GM23248 (cell line): ENCODE data around the gene COL6A1. TPM values are rescaled to one million over a fixed set of nuclear protein-coding genes. Genes with fewer than 3 reads are reported as not detected.
A peak's percentile ranks its signal among the peaks of the same experiment; 100 is the strongest.
"Not testable (repeated sequence)": the region's sequence is repeated elsewhere in the genome, so short reads cannot be mapped to it uniquely, and the experiment has no call there.

Experiments used
- DNase-seq: peaks from one replicate; pipeline ENCODE4 v3.0.0-alpha.2; 2015
- H2AFZ ChIP-seq: fragments of 200-600 bp; sonication (generic); 2 replicates; pipeline ENCODE4 v1.6.1; 2016; ENCODE audit warnings: antibody characterized with exemption
- H3F3A ChIP-seq: fragments of 200-600 bp; sonication (generic); 2 replicates; pipeline ENCODE4 v1.6.1; 2016; ENCODE audit warnings: mild to moderate bottlenecking, antibody characterized with exemption, mixed run types; ENCODE audit not compliant: insufficient read depth
- H3K27ac ChIP-seq: fragments of 200-600 bp; sonication (generic); 2 replicates; pipeline ENCODE4 v1.5.1; 2016; ENCODE audit warnings: mild to moderate bottlenecking
- H3K27me3 ChIP-seq: fragments of 200-600 bp; sonication (generic); replicated peaks from 2 replicates; pipeline ENCODE4 v1.6.1; 2016; ENCODE audit warnings: mild to moderate bottlenecking; ENCODE audit not compliant: insufficient read depth
- H3K36me3 ChIP-seq: fragments of 200-600 bp; sonication (generic); 2 replicates; pipeline ENCODE4 v1.6.1; 2016; ENCODE audit warnings: low read depth, mild to moderate bottlenecking
- H3K4me1 ChIP-seq: fragments of 200-600 bp; sonication (generic); 2 replicates; pipeline ENCODE4 v1.6.1; 2016; ENCODE audit warnings: mild to moderate bottlenecking; ENCODE audit not compliant: insufficient read depth
- H3K4me2 ChIP-seq: fragments of 200-600 bp; sonication (generic); one replicate; pipeline ENCODE4 v1.6.1; 2016; ENCODE audit warnings: mild to moderate bottlenecking; ENCODE audit not compliant: unreplicated experiment
- H3K4me3 ChIP-seq: fragments of 200-600 bp; sonication (generic); 2 replicates; pipeline ENCODE4 v1.5.1; 2016; ENCODE audit warnings: mild to moderate bottlenecking
- H3K79me2 ChIP-seq: fragments of 200-600 bp; sonication (generic); 2 replicates; pipeline ENCODE4 v1.6.1; 2016; ENCODE audit warnings: mild to moderate bottlenecking; ENCODE audit not compliant: insufficient read depth
- H3K9ac ChIP-seq: fragments of 200-600 bp; sonication (generic); 2 replicates; pipeline ENCODE4 v1.6.1; 2016; ENCODE audit warnings: mild to moderate bottlenecking
- H3K9me2 ChIP-seq: fragments of 200-600 bp; sonication (generic); 2 replicates; pipeline ENCODE4 v1.6.1; 2016; ENCODE audit warnings: mixed run types, mild to moderate bottlenecking, moderate library complexity; ENCODE audit not compliant: insufficient read depth
- H3K9me3 ChIP-seq: fragments of 200-600 bp; sonication (generic); one replicate; pipeline ENCODE4 v1.6.1; 2017; ENCODE audit warnings: low read depth
- H4K20me1 ChIP-seq: fragments of 200-600 bp; sonication (generic); 2 replicates; pipeline ENCODE4 v1.6.0; 2016; ENCODE audit not compliant: insufficient read depth
- EZH2 ChIP-seq: fragments of 200-600 bp; sonication (generic); IDR thresholded peaks from 2 replicates; pipeline ENCODE4 v1.6.1; 2018; ENCODE audit warnings: antibody characterized with exemption, mild to moderate bottlenecking; ENCODE audit not compliant: insufficient read depth, poor library complexity, severe bottlenecking
- EZH2phosphoT487 ChIP-seq: fragments of 200-600 bp; sonication (generic); IDR thresholded peaks from 2 replicates; pipeline ENCODE4 v1.6.1; 2018; ENCODE audit warnings: antibody characterized with exemption, moderate library complexity, mild to moderate bottlenecking, low read depth; ENCODE audit not compliant: insufficient read depth
- WGBS, 2 experiments: methylation state at CpG; one replicate each; pipeline ENCODE4 v1.1.6; 2015 to 2017; ENCODE audit warnings: low lambda C conversion rate in 2 of 2, low coverage in 1 of 2; ENCODE audit errors: missing lambda C conversion rate in 2 of 2; 5-methylcytosine and 5-hydroxymethylcytosine counted together
- in situ Hi-C: fragments of 300-500 bp; cut with MboI; formaldehyde crosslinking; loops from 2 replicates; pipeline ENCODE4 v1.15.0; 2020
- polyA plus RNA-seq: library from polyadenylated mRNA; unstranded; fragments of >200 nt; fragmentation: Nextera tagmentation; extraction: Ambion mirVana; gene quantifications from 2 replicates; pipeline ENCODE4 v1.2.1, GENCODE V29; 2016
- total RNA-seq: library from RNA; depleted of rRNA; stranded (reverse); fragments of >200 nt; shearing (Covaris generic); gene quantifications from 2 replicates; pipeline ENCODE4 v1.2.3, GENCODE V29; 2014

The COL6A1 gene
- total and polyA plus RNA-seq, 2 experiments from 2014 or later, result 685 to 1,783 TPM

DNA sequence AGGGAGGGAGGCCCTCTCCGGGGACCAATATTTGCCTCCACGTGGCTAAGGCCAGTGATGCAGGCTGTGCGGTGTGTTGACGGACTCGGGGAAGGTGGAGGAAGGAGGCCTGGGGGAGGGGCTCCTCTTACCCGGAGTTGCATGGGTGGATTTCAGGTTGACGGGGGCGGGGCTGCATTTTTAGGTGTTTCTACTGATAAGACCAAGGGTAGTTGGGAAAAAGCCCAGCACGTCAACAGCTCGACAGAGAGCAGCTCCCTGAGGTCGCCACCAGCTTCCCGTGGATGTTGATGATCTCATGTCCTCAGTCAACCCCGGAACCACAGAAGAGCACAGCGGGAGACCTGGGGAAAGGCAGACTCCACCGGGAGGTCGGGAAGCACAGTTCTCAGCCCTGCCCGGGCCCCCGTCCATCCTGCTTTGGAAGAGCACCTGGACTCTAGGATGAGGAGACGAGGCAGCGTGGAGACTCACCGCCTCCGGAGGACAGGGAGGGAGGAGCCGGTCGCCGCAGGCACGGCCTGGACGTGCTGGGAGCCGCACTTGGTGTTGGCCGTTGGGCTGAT is 32.9 kb upstream of the COL6A1 start:
- Histone ChIP-seq H4K20me1 (no peaks in the 10 kb centered on the region), H3K36me3 (no peaks in the 10 kb centered on the region), H3K4me1 (peaks cover 14% of the 10 kb centered on the region), H3K79me2 (no peaks in the 10 kb centered on the region), H3K9ac (no peak overlapping the region), H3K4me2 (no peak overlapping the region), H2AFZ (no peak overlapping the region), H3K27ac (no peak overlapping the region), H3K4me3 (no peak overlapping the region), H3K9me2 (no peaks in the 10 kb centered on the region), H3K27me3 (no peaks in the 10 kb centered on the region), H3F3A (peaks cover 3% of the 10 kb centered on the region; the same call in 1 of the 2 replicates), H3K9me3 (no peaks in the 10 kb centered on the region)
- DNase-seq, result no peak
- TF ChIP-seq EZH2phosphoT487, result no peak
- TF ChIP-seq EZH2, result no peak
- in situ Hi-C loops, result no loop called here
- WGBS, 2 experiments, result 85 to 89% methylated on average over 27 to 29 of the region's 29 CpGs

DNA sequence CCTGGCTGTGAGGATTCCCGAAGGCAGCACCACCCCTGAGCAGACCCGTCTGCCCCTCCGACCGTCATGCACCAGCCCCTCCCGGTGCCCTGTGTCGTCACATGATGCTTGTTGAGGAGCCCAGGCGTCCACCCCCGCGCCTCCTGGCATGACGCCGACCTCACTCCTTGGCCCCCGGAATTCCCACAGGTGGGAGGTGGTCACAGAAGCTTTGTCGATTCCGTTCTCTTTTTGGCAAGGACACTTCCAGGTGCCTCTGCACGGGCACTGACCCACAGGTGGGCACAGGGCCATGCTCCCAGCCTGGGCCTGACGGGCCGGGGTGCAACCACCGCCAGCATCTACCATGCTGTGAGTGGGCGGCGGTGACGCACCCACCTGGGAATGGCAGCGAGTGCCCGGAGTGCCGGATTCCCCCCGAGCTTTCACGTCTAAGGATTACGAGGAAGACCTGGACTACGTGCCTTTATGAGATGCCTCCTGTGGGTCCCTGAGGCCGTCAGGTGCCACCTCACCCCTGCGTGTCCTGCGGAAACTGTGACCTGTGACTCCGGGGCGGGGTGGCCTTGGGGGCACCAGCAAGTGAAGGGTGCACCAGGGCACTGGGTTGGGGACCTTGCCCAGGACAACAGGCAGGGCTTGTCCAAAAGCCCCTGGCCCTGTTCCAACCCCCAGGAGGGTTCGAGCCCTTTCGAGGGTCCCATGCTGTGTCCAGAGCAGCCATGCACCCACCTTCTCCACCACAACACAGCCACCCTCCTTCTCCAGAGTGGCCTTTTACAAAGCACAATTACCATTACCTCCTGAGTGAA is 31.4 kb upstream of the COL6A1 start:
- H3K4me3 ChIP-seq, result peak overlapping the region; percentile 51
- peak; percentile 64 for DNase-seq
- no peaks in the 10 kb centered on the region for H3K79me2 ChIP-seq
- peak overlapping the region; percentile 61 for H3K9ac ChIP-seq
- no peak for TF ChIP-seq EZH2
- TF ChIP-seq EZH2phosphoT487, result no peak
- no peaks in the 10 kb centered on the region for H3K27me3 ChIP-seq
- in situ Hi-C loops, result no loop called here
- H3K36me3 ChIP-seq, result no peaks in the 10 kb centered on the region
- no peaks in the 10 kb centered on the region for H3K9me3 ChIP-seq
- H3K27ac ChIP-seq, result peak overlapping the region; percentile 23; the same call in 1 of the 2 replicates
- H3K4me1 ChIP-seq, result peaks cover 25% of the 10 kb centered on the region
- no peaks in the 10 kb centered on the region for H3K9me2 ChIP-seq
- 15 to 18% methylated on average over 32 to 35 of the region's 35 CpGs for WGBS, 2 experiments
- H3K4me2 ChIP-seq, result peak overlapping the region; percentile 71
- H3F3A ChIP-seq, result peaks cover 8% of the 10 kb centered on the region; the same call in 1 of the 2 replicates
- H2AFZ ChIP-seq, result peak overlapping the region; percentile 54
- no peaks in the 10 kb centered on the region for H4K20me1 ChIP-seq

DNA sequence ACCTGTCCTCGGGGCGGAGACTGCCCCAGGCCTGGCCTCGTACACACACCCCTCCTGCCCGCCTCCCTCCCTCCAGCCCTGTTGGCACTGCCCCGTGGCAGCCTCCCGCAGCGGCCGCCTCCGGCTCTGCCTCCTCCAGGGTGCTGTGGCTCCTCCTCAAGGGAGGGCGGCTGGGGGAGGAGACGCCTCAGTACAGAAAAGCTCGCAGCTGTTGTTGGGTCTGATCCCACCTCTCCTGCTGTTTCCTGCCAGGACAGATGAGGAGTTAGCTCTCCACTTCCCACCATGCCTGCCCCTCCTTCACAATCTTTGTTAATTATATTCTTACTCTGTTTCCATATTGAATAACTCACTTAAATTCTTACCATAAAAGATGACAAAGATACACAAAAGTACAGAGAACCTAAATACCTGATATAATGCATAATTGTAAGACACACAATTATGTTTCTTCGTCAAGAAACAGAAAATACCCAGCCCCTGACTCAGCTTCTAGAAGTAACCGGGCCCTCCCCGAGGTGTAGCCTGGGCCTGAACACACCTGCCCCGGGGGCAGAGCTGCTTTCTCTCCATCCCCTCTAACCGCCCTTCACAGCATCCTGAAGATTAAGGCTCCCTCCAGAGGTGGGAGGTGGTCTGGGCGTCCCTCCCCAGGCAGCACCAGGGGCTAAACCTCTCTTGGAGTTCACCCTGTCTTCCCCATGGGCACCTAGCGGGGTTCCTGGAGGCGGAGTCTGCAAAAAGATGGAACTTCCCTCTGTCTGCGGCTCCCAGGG is 30.6 kb upstream of the COL6A1 start:
- Histone ChIP-seq H3K9me3 (no peaks in the 10 kb centered on the region), H3F3A (peaks cover 8% of the 10 kb centered on the region; the same call in 1 of the 2 replicates), H3K4me1 (peaks cover 25% of the 10 kb centered on the region), H3K9ac (peak overlapping the region; percentile 61), H3K4me2 (peak overlapping the region; percentile 71), H3K9me2 (no peaks in the 10 kb centered on the region), H2AFZ (peak overlapping the region; percentile 51), H3K27ac (no peak overlapping the region), H3K36me3 (no peaks in the 10 kb centered on the region), H4K20me1 (no peaks in the 10 kb centered on the region), H3K4me3 (peak overlapping the region; percentile 51), H3K27me3 (no peaks in the 10 kb centered on the region), H3K79me2 (no peaks in the 10 kb centered on the region)
- DNase-seq, result peak; percentile 73
- in situ Hi-C loops, result no loop called here
- WGBS, 2 experiments, result 27% methylated on average over 19 to 21 of the region's 21 CpGs
- no peak for TF ChIP-seq EZH2
- no peak for TF ChIP-seq EZH2phosphoT487

- no peak for DNase-seq
- Histone ChIP-seq H3K79me2 (no peaks in the 10 kb centered on the region), H3K9ac (no peak overlapping the region), H2AFZ (no peak overlapping the region), H3K27ac (no peak overlapping the region), H3K4me2 (no peak overlapping the region), H3F3A (peaks cover 8% of the 10 kb centered on the region; the same call in 1 of the 2 replicates), H3K4me3 (no peak overlapping the region), H4K20me1 (no peaks in the 10 kb centered on the region), H3K9me3 (no peaks in the 10 kb centered on the region), H3K27me3 (no peaks in the 10 kb centered on the region), H3K36me3 (no peaks in the 10 kb centered on the region), H3K9me2 (no peaks in the 10 kb centered on the region), H3K4me1 (peaks cover 25% of the 10 kb centered on the region)
- TF ChIP-seq EZH2phosphoT487 (no peak), EZH2 (no peak)
- in situ Hi-C loops, result no loop called here
- WGBS, 2 experiments, result 84 to 88% methylated on average over 15 of the region's 15 CpGs
Measured at GRCh38 chr21:45951676-45952075, 29.9 kb upstream of the COL6A1 start.

DNA sequence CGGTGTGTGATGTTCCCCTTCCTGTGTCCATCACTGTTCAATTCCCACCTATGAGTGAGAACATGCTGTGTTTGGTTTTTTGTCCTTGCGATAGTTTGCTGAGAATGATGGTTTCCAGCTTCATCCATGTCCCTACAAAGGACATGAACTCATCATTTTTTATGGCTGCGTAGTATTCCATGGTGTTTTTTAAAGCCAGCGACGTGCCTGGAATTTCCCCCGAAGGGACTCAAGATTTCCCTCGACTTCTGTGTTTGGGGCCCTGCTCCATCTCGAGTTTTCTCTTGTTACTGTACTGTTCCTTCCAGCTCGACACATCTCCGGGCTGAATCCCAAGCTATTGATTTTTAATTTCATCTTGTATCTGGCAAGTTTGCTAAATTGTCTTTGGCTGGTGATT is 29.0 kb upstream of the COL6A1 start:
- H3K4me2 ChIP-seq, in situ Hi-C loops: not testable (repeated sequence)

More for the DNA sequence above, 29.0 kb upstream of the COL6A1 start:
- not testable (repeated sequence) for H3K9me2 ChIP-seq, DNase-seq, H3K79me2 ChIP-seq, H2AFZ ChIP-seq, H3K27me3 ChIP-seq, H3K27ac ChIP-seq, H3K4me3 ChIP-seq, H3K9ac ChIP-seq, H4K20me1 ChIP-seq, H3K36me3 ChIP-seq, H3K9me3 ChIP-seq
- Histone ChIP-seq H3F3A (peaks cover 15% of the 10 kb centered on the region), H3K4me1 (peaks cover 32% of the 10 kb centered on the region)
- WGBS, 2 experiments, result 73 to 79% methylated on average over 8 to 10 of the region's 10 CpGs
